ENCODE results near the gene ALK. TPM values are rescaled to one million over a fixed set of nuclear protein-coding genes. Genes with fewer than 3 reads are reported as not detected.

The ALK gene
- total RNA-seq, 2 experiments from 2014 or later, result not detected

GRCh38 chr2:29164091-29164846, 757.1 kb downstream of the ALK start:
- intact Hi-C loops (cut with micrococcal nuclease), result no loop called here
- Mint-ChIP-seq H3K9me3 (no peaks in the 10 kb centered on the region), H3K27ac (no peak overlapping the region), H3K27me3 (no peaks in the 10 kb centered on the region), H3K4me1 (ENCODE audit: low read depth) (no peaks in the 10 kb centered on the region), H3K36me3 (ENCODE audit: low read depth) (peaks cover 11% of the 10 kb centered on the region), H3K4me3 (no peak overlapping the region)
- TF ChIP-seq CTCF (IDR thresholded peaks at IDR 0.05), result no peak
- ChIA-PET CTCF (no interaction called here), POLR2A (no interaction called here)
- DNase-seq (no peak), ATAC-seq (no peak)

- no peak for TF ChIP-seq CTCF (IDR thresholded peaks at IDR 0.05)
- H3K36me3 Mint-ChIP-seq (ENCODE audit: low read depth), result peaks cover 13% of the 10 kb centered on the region
- POLR2A ChIA-PET, result no interaction called here
- no peaks in the 10 kb centered on the region for H3K4me1 Mint-ChIP-seq (ENCODE audit: low read depth)
- intact Hi-C loops (cut with micrococcal nuclease), result no loop called here
- no peak overlapping the region for H3K27ac Mint-ChIP-seq
- H3K4me3 Mint-ChIP-seq, result no peak overlapping the region
- CTCF ChIA-PET, result no interaction called here
- H3K9me3 Mint-ChIP-seq, result no peaks in the 10 kb centered on the region
- no peaks in the 10 kb centered on the region for H3K27me3 Mint-ChIP-seq
- ATAC-seq, result no peak
- no peak for DNase-seq
Observed at GRCh38 chr2:29162204-29162928, 759.0 kb downstream of the ALK start.

- intact Hi-C loops (cut with micrococcal nuclease), result no loop called here
- CTCF ChIA-PET, result no interaction called here
- no peak overlapping the region for H3K27ac Mint-ChIP-seq
- POLR2A ChIA-PET, result no interaction called here
- no peaks in the 10 kb centered on the region for H3K4me1 Mint-ChIP-seq (ENCODE audit: low read depth)
- H3K27me3 Mint-ChIP-seq, result no peaks in the 10 kb centered on the region
- H3K9me3 Mint-ChIP-seq, result no peaks in the 10 kb centered on the region
- no peak for TF ChIP-seq CTCF (IDR thresholded peaks at IDR 0.05)
- ATAC-seq (no peak), DNase-seq (no peak)
- H3K36me3 Mint-ChIP-seq (ENCODE audit: low read depth), result peaks cover 20% of the 10 kb centered on the region
- no peak overlapping the region for H3K4me3 Mint-ChIP-seq
Observed at GRCh38 chr2:29160184-29160583, 761.2 kb downstream of the ALK start.

GRCh38 chr2:29159125-29159524, 762.3 kb downstream of the ALK start:
- Mint-ChIP-seq H3K4me1 (ENCODE audit: low read depth) (peaks cover 3% of the 10 kb centered on the region), H3K4me3 (no peak overlapping the region), H3K9me3 (no peaks in the 10 kb centered on the region), H3K36me3 (ENCODE audit: low read depth) (peaks cover 31% of the 10 kb centered on the region), H3K27ac (no peak overlapping the region), H3K27me3 (no peaks in the 10 kb centered on the region)
- ChIA-PET CTCF (no interaction called here), POLR2A (no interaction called here)
- DNase-seq (no peak), ATAC-seq (no peak)
- intact Hi-C loops (cut with micrococcal nuclease), result no loop called here
- no peak for TF ChIP-seq CTCF (IDR thresholded peaks at IDR 0.05)

GRCh38 chr2:29157131-29157530, 764.3 kb downstream of the ALK start:
- intact Hi-C loops (cut with micrococcal nuclease), result no loop called here
- ChIA-PET CTCF (no interaction called here), POLR2A (interaction anchor here (0.6 kb wide), 1 partner anchor 346 kb away, joined by 3 read pairs; no protein-coding TSS in a partner anchor)
- Mint-ChIP-seq H3K36me3 (ENCODE audit: low read depth) (peaks cover 43% of the 10 kb centered on the region), H3K4me1 (ENCODE audit: low read depth) (peaks cover 3% of the 10 kb centered on the region), H3K4me3 (no peak overlapping the region), H3K9me3 (no peaks in the 10 kb centered on the region), H3K27ac (no peak overlapping the region), H3K27me3 (no peaks in the 10 kb centered on the region)
- TF ChIP-seq CTCF (IDR thresholded peaks at IDR 0.05), result no peak
- no peak for DNase-seq
- ATAC-seq, result no peak
